ENCODE data around the gene SLC2A1.
A peak's percentile ranks its signal among the peaks of the same experiment; 100 is the strongest.
"Not testable (repeated sequence)": the region's sequence is repeated elsewhere in the genome, so short reads cannot be mapped to it uniquely, and the experiment has no call there.

Gene SLC2A1

GRCh38 chr1:42929434-42930177 is 29.1 kb downstream of the SLC2A1 start:
- DNase-seq (ENCODE audit: low spot score), result no peak

GRCh38 chr1:42928859-42929258 is 29.8 kb downstream of the SLC2A1 start:
- no peak for DNase-seq (ENCODE audit: low spot score)

GRCh38 chr1:42927920-42928505 is 30.7 kb downstream of the SLC2A1 start:
- DNase-seq (ENCODE audit: low spot score), result no peak

- no peak for DNase-seq (ENCODE audit: low spot score)
These were observed 31.3 kb downstream of the SLC2A1 start for GRCh38 chr1:42927274-42927841.

GRCh38 chr1:42926879-42927242 is 31.8 kb downstream of the SLC2A1 start:
- no peak for DNase-seq (ENCODE audit: low spot score)

- no peak for DNase-seq (ENCODE audit: low spot score)
These were observed 32.3 kb downstream of the SLC2A1 start for GRCh38 chr1:42926235-42926878.

GRCh38 chr1:42924851-42925760 is 33.6 kb downstream of the SLC2A1 start:
- DNase-seq (ENCODE audit: low spot score), result no peak

- peak; percentile 75 for DNase-seq (ENCODE audit: low spot score)
These were observed 34.4 kb downstream of the SLC2A1 start for GRCh38 chr1:42924082-42924850.

- DNase-seq (ENCODE audit: low spot score), result no peak
These were observed 35.1 kb downstream of the SLC2A1 start for GRCh38 chr1:42923367-42924081.

- peak; percentile 58 for DNase-seq (ENCODE audit: low spot score)
These were observed 35.8 kb downstream of the SLC2A1 start for GRCh38 chr1:42922687-42923366.

- no peak for DNase-seq (ENCODE audit: low spot score)
These were observed 36.9 kb downstream of the SLC2A1 start for GRCh38 chr1:42921769-42922168.

GRCh38 chr1:42919651-42920050 is 39.0 kb downstream of the SLC2A1 start:
- DNase-seq (ENCODE audit: low spot score), result not testable (repeated sequence)

- no peak for DNase-seq (ENCODE audit: low spot score)
These were observed 41.5 kb downstream of the SLC2A1 start for GRCh38 chr1:42917241-42917495.

GRCh38 chr1:42915456-42915855 is 43.2 kb downstream of the SLC2A1 start:
- DNase-seq (ENCODE audit: low spot score), result no peak

- no peak for DNase-seq (ENCODE audit: low spot score)
These were observed 44.5 kb downstream of the SLC2A1 start for GRCh38 chr1:42914092-42914627.

- peak; percentile 54 for DNase-seq (ENCODE audit: low spot score)
These were observed 45.1 kb downstream of the SLC2A1 start for GRCh38 chr1:42913426-42914091.

GRCh38 chr1:42910985-42911384 is 47.7 kb downstream of the SLC2A1 start:
- no peak for DNase-seq (ENCODE audit: low spot score)

- no peak for DNase-seq (ENCODE audit: low spot score)
These were observed 50.6 kb downstream of the SLC2A1 start for GRCh38 chr1:42908046-42908445.

- DNase-seq (ENCODE audit: low spot score), result no peak
These were observed 54.2 kb downstream of the SLC2A1 start for GRCh38 chr1:42904434-42904833.

Measured in HuH-7.5 (cell line).